ENCODE results near the gene EPN1. TPM values are rescaled to one million over a fixed set of nuclear protein-coding genes. Genes with fewer than 3 reads are reported as not detected.

The EPN1 gene
- total and polyA plus RNA-seq, 2 donors (not counting 1 experiment from before 2014, with no cell fraction given): 47.1 to 48.6 TPM

DNA sequence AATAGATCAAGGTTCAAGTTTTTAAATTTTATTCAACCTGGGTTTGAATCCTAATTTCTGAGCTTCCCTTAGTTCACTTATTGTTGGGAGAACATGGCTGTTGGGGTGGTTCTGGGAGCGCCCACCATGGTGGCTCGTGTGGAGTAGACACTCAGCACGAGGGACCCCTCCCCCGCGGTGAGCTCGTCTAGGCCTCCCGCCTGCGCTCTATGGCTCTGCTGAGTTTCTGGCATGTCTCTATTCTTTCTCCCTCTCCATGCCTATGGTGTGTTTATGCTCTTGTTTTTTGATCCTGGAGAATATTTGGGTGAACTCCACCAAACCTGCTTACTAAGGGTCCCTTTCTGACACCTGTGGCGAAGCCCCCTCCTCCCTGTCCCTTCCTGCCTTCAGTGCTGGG lies 1.6 kb upstream of the EPN1 start:
- no peak overlapping the region for H3K4me2 ChIP-seq (ENCODE audit: extremely low read depth, insufficient read depth, low read length)
- no peak for DNase-seq (ENCODE audit: low read depth in 2 of 2)
- no peaks in the 10 kb centered on the region for H3K9me3 ChIP-seq (ENCODE audit: control insufficient read depth, insufficient read depth, low read depth, low read length)
- no peak overlapping the region for H2AFZ ChIP-seq (ENCODE audit: low read length)
- no peak overlapping the region for H3K4me3 ChIP-seq (replicated peaks in 1 of 4; ENCODE audit: control extremely low read depth in 1 of 4, insufficient read depth in 1 of 4, low read depth in 3 of 4, low read length in 4 of 4)
- no peak for TF ChIP-seq EZH2 (IDR thresholded peaks at IDR 0.05; ENCODE audit: low read length, missing control alignments)
- TF ChIP-seq, protein P1, sequence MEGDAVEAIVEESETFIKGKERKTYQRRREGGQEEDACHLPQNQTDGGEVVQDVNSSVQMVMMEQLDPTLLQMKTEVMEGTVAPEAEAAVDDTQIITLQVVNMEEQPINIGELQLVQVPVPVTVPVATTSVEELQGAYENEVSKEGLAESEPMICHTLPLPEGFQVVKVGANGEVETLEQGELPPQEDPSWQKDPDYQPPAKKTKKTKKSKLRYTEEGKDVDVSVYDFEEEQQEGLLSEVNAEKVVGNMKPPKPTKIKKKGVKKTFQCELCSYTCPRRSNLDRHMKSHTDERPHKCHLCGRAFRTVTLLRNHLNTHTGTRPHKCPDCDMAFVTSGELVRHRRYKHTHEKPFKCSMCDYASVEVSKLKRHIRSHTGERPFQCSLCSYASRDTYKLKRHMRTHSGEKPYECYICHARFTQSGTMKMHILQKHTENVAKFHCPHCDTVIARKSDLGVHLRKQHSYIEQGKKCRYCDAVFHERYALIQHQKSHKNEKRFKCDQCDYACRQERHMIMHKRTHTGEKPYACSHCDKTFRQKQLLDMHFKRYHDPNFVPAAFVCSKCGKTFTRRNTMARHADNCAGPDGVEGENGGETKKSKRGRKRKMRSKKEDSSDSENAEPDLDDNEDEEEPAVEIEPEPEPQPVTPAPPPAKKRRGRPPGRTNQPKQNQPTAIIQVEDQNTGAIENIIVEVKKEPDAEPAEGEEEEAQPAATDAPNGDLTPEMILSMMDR (conservative IDR thresholded peaks at IDR 0.05 in 1 of 2, IDR thresholded peaks at IDR 0.05 in 1 of 2; ENCODE audit: low read depth in 1 of 2, low read length in 2 of 2): no peak
- peaks cover 26% of the 10 kb centered on the region for H3K36me3 ChIP-seq (ENCODE audit: control insufficient read depth, insufficient read depth, low read length)
- H4K20me1 ChIP-seq (ENCODE audit: control insufficient read depth, extremely low read depth, insufficient read depth, low read length): peaks cover 4% of the 10 kb centered on the region
- peaks cover 6% of the 10 kb centered on the region for H3K4me1 ChIP-seq (ENCODE audit: control insufficient read depth, extremely low read depth, insufficient read depth, low read length)
- H3K27ac ChIP-seq (ENCODE audit: insufficient read depth, low read length): peak overlapping the region; percentile 32
- H3K27me3 ChIP-seq (ENCODE audit: control insufficient read depth, insufficient read depth, low read length): no peaks in the 10 kb centered on the region
- no peak overlapping the region for H3K9ac ChIP-seq (ENCODE audit: insufficient read depth, low read length)
- H3K79me2 ChIP-seq (ENCODE audit: control insufficient read depth, insufficient read depth, low read length): peaks cover 80% of the 10 kb centered on the region

GRCh38 chr19:55673889-55674288 lies 1.1 kb upstream of the EPN1 start:
- peaks cover 24% of the 10 kb centered on the region for H3K36me3 ChIP-seq (ENCODE audit: control insufficient read depth, insufficient read depth, low read length)
- no peak overlapping the region for H3K4me3 ChIP-seq (replicated peaks in 1 of 4; ENCODE audit: control extremely low read depth in 1 of 4, insufficient read depth in 1 of 4, low read depth in 3 of 4, low read length in 4 of 4)
- TF ChIP-seq, protein P1 (conservative IDR thresholded peaks at IDR 0.05 in 1 of 2, IDR thresholded peaks at IDR 0.05 in 1 of 2; ENCODE audit: low read depth in 1 of 2, low read length in 2 of 2): no peak
- no peak for TF ChIP-seq EZH2 (IDR thresholded peaks at IDR 0.05; ENCODE audit: low read length, missing control alignments)
- no peaks in the 10 kb centered on the region for H3K9me3 ChIP-seq (ENCODE audit: control insufficient read depth, insufficient read depth, low read depth, low read length)
- no peak overlapping the region for H3K4me2 ChIP-seq (ENCODE audit: extremely low read depth, insufficient read depth, low read length)
- peaks cover 4% of the 10 kb centered on the region for H4K20me1 ChIP-seq (ENCODE audit: control insufficient read depth, extremely low read depth, insufficient read depth, low read length)
- H2AFZ ChIP-seq (ENCODE audit: low read length): no peak overlapping the region
- peaks cover 6% of the 10 kb centered on the region for H3K4me1 ChIP-seq (ENCODE audit: control insufficient read depth, extremely low read depth, insufficient read depth, low read length)
- no peak for DNase-seq (ENCODE audit: low read depth in 2 of 2)
- no peak overlapping the region for H3K9ac ChIP-seq (ENCODE audit: insufficient read depth, low read length)
- peak overlapping the region; percentile 76 for H3K27ac ChIP-seq (ENCODE audit: insufficient read depth, low read length)
- no peaks in the 10 kb centered on the region for H3K27me3 ChIP-seq (ENCODE audit: control insufficient read depth, insufficient read depth, low read length)
- peaks cover 79% of the 10 kb centered on the region for H3K79me2 ChIP-seq (ENCODE audit: control insufficient read depth, insufficient read depth, low read length)

GRCh38 chr19:55674459-55674840 lies 576 bp upstream of the EPN1 start:
- Histone ChIP-seq H3K4me2 (ENCODE audit: extremely low read depth, insufficient read depth, low read length) (peak overlapping the region; percentile 78), H3K4me1 (ENCODE audit: control insufficient read depth, extremely low read depth, insufficient read depth, low read length) (peaks cover 8% of the 10 kb centered on the region), H2AFZ (ENCODE audit: low read length) (no peak overlapping the region), H3K9ac (ENCODE audit: insufficient read depth, low read length) (peak overlapping the region; percentile 69), H3K4me3 (replicated peaks in 1 of 4; ENCODE audit: control extremely low read depth in 1 of 4, insufficient read depth in 1 of 4, low read depth in 3 of 4, low read length in 4 of 4) (peak overlapping the region; percentile 38 to 86 (median 50)), H3K27ac (ENCODE audit: insufficient read depth, low read length) (peak overlapping the region; percentile 76), H4K20me1 (ENCODE audit: control insufficient read depth, extremely low read depth, insufficient read depth, low read length) (peaks cover 4% of the 10 kb centered on the region), H3K9me3 (ENCODE audit: control insufficient read depth, insufficient read depth, low read depth, low read length) (no peaks in the 10 kb centered on the region), H3K79me2 (ENCODE audit: control insufficient read depth, insufficient read depth, low read length) (peaks cover 79% of the 10 kb centered on the region), H3K36me3 (ENCODE audit: control insufficient read depth, insufficient read depth, low read length) (peaks cover 23% of the 10 kb centered on the region), H3K27me3 (ENCODE audit: control insufficient read depth, insufficient read depth, low read length) (no peaks in the 10 kb centered on the region)
- DNase-seq (ENCODE audit: low read depth in 2 of 2): no peak
- TF ChIP-seq, protein P1 (conservative IDR thresholded peaks at IDR 0.05 in 1 of 2, IDR thresholded peaks at IDR 0.05 in 1 of 2; ENCODE audit: low read depth in 1 of 2, low read length in 2 of 2): no peak
- no peak for TF ChIP-seq EZH2 (IDR thresholded peaks at IDR 0.05; ENCODE audit: low read length, missing control alignments)

Data from fibroblast of lung (primary cell).